HEK293 (cell line): ENCODE results near the gene CST2.
"Not testable (repeated sequence)": the region's sequence is repeated elsewhere in the genome, so short reads cannot be mapped to it uniquely, and the experiment has no call there.

Source experiments
- CTCF ChIA-PET: fragments of 350-600 bp; formaldehyde crosslinking; extraction: SDS; loops from one replicate; lab custom pipeline; 2021; ENCODE audit warnings: antibody characterized with exemption; lab: Yijun Ruan, JAX
- POLR2A ChIA-PET: fragments of 300-600 bp; formaldehyde crosslinking; extraction: SDS; loops from one replicate; lab custom pipeline; 2020; ENCODE audit warnings: antibody characterized with exemption, inconsistent platforms; lab: Yijun Ruan, JAX
- H3K27ac ChIP-seq: fragments of 200-500 bp; sonication (Bioruptor generic); 2 replicates; pipeline ENCODE4 v1.5.1; 2014; ENCODE audit warnings: low read depth, low read length, control low read depth, inconsistent platforms; ENCODE audit errors: extremely low read depth
- H3K36me3 ChIP-seq, 2 experiments: fragments of 200-500 bp in 1 of 2; sonication (Bioruptor generic) in 1 of 2; 1 replicate in 1 of 2; 2 replicates in 1 of 2; pipeline ENCODE4 v1.5.1; 2014 to 2017; ENCODE audit warnings: inconsistent platforms in 2 of 2, low read length in 2 of 2; ENCODE audit not compliant: control insufficient read depth in 2 of 2, insufficient read depth in 1 of 2
- H3K4me1 ChIP-seq: fragments of 200-500 bp; sonication (Bioruptor generic); 2 replicates; pipeline ENCODE4 v1.5.1; 2014; ENCODE audit warnings: mild to moderate bottlenecking, low read length, inconsistent platforms; ENCODE audit not compliant: control insufficient read depth, insufficient read depth
- H3K4me3 ChIP-seq: 2 replicates; pipeline ENCODE4 v1.5.1; 2011; ENCODE audit warnings: low read depth, mild to moderate bottlenecking, control low read depth, low read length, moderate library complexity
- H3K9me3 ChIP-seq: fragments of 200-500 bp; sonication (Bioruptor generic); 2 replicates; pipeline ENCODE4 v1.5.1; 2014; ENCODE audit warnings: low read depth, low read length, inconsistent platforms; ENCODE audit not compliant: control insufficient read depth, insufficient read depth
- HOXA7 ChIP-seq: sonication (generic); formaldehyde crosslinking; IDR thresholded peaks from 2 replicates; pipeline ENCODE4 v1.8.1; 2022; ENCODE audit warnings: missing genetic modification reagents, borderline replicate concordance
- PATZ1 ChIP-seq: fragments of 450-650 bp; formaldehyde crosslinking; IDR thresholded peaks from 2 replicates; pipeline ENCODE4 v1.5.1; 2016; ENCODE audit warnings: missing biosample characterization, missing genetic modification characterization
- SP7 ChIP-seq: fragments of 450-650 bp; formaldehyde crosslinking; IDR thresholded peaks from 2 replicates; pipeline ENCODE4 v1.5.1; 2016; ENCODE audit warnings: missing biosample characterization, missing genetic modification characterization
- ZBTB49 ChIP-seq: fragments of 450-650 bp; formaldehyde crosslinking; IDR thresholded peaks from 2 replicates; pipeline ENCODE4 v1.5.1; 2016; ENCODE audit warnings: missing biosample characterization, missing genetic modification characterization, low read depth
- ZFHX2 ChIP-seq: fragments of 450-650 bp; formaldehyde crosslinking; conservative IDR thresholded peaks from 2 replicates; pipeline ENCODE4 v1.5.1; 2016; ENCODE audit warnings: missing biosample characterization, missing genetic modification characterization
- ZFP69B ChIP-seq: fragments of 450-650 bp; formaldehyde crosslinking; IDR thresholded peaks from 2 replicates; pipeline ENCODE4 v1.5.1; 2016; ENCODE audit warnings: missing biosample characterization, missing genetic modification characterization
- ZNF138 ChIP-seq: fragments of 450-650 bp; formaldehyde crosslinking; IDR thresholded peaks from 2 replicates; pipeline ENCODE4 v1.5.1; 2016; ENCODE audit warnings: missing biosample characterization, missing genetic modification characterization, borderline replicate concordance
- ZNF169 ChIP-seq: fragments of 450-650 bp; formaldehyde crosslinking; IDR thresholded peaks from 2 replicates; pipeline ENCODE4 v1.5.1; 2016; ENCODE audit warnings: missing biosample characterization, missing genetic modification characterization
- ZNF335 ChIP-seq: fragments of 450-650 bp; formaldehyde crosslinking; conservative IDR thresholded peaks from 2 replicates; pipeline ENCODE4 v1.5.1; 2016; ENCODE audit warnings: missing biosample characterization, missing genetic modification characterization
- ZNF560 ChIP-seq: fragments of 450-650 bp; formaldehyde crosslinking; IDR thresholded peaks from 2 replicates; pipeline ENCODE4 v1.5.1; 2017; ENCODE audit warnings: missing biosample characterization, missing genetic modification characterization, borderline replicate concordance
- ZNF585B ChIP-seq: fragments of 450-650 bp; formaldehyde crosslinking; IDR thresholded peaks from 2 replicates; pipeline ENCODE4 v1.5.1; 2016; ENCODE audit warnings: missing biosample characterization, missing genetic modification characterization
- ZNF624 ChIP-seq: fragments of 450-650 bp; formaldehyde crosslinking; IDR thresholded peaks from 2 replicates; pipeline ENCODE4 v1.5.1; 2017; ENCODE audit warnings: missing biosample characterization, missing genetic modification characterization
- ZNF843 ChIP-seq: fragments of 450-650 bp; formaldehyde crosslinking; IDR thresholded peaks from 2 replicates; pipeline ENCODE4 v1.5.1; 2016; ENCODE audit warnings: missing biosample characterization, missing genetic modification characterization
- TF ChIP-seq, protein P1 (sequence below): fragments of 450-650 bp; formaldehyde crosslinking; IDR thresholded peaks from 2 replicates; pipeline ENCODE4 v1.5.1; 2016; ENCODE audit warnings: missing biosample characterization, missing genetic modification characterization

Gene CST2

GRCh38 chr20:23820493-23820892 is 6.0 kb downstream of the CST2 start:
- Histone ChIP-seq H3K4me3 (no peak overlapping the region), H3K4me1 (no peaks in the 10 kb centered on the region), H3K36me3 (no peaks in the 10 kb centered on the region), H3K27ac (no peak overlapping the region), H3K9me3 (no peaks in the 10 kb centered on the region)
- CTCF ChIA-PET = no interaction called here
- TF ChIP-seq HOXA7 (CRISPR knock-in tag) = no peak
- TF ChIP-seq ZNF138 (tag by site-specific recombination) = no peak
- no peak for TF ChIP-seq ZNF585B (tag by site-specific recombination)
- TF ChIP-seq ZNF624 = no peak
- TF ChIP-seq ZNF560 (tag by site-specific recombination) = no peak
- TF ChIP-seq, protein P1, sequence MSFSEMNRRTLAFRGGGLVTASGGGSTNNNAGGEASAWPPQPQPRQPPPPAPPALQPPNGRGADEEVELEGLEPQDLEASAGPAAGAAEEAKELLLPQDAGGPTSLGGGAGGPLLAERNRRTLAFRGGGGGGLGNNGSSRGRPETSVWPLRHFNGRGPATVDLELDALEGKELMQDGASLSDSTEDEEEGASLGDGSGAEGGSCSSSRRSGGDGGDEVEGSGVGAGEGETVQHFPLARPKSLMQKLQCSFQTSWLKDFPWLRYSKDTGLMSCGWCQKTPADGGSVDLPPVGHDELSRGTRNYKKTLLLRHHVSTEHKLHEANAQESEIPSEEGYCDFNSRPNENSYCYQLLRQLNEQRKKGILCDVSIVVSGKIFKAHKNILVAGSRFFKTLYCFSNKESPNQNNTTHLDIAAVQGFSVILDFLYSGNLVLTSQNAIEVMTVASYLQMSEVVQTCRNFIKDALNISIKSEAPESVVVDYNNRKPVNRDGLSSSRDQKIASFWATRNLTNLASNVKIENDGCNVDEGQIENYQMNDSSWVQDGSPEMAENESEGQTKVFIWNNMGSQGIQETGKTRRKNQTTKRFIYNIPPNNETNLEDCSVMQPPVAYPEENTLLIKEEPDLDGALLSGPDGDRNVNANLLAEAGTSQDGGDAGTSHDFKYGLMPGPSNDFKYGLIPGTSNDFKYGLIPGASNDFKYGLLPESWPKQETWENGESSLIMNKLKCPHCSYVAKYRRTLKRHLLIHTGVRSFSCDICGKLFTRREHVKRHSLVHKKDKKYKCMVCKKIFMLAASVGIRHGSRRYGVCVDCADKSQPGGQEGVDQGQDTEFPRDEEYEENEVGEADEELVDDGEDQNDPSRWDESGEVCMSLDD (tag by site-specific recombination) = no peak
- no peak for TF ChIP-seq ZFHX2
- TF ChIP-seq ZNF169 (tag by site-specific recombination) = no peak
- no peak for TF ChIP-seq ZFP69B (tag by site-specific recombination)
- no peak for TF ChIP-seq ZNF335 (tag by site-specific recombination)
- TF ChIP-seq ZNF843 (tag by site-specific recombination) = no peak
- TF ChIP-seq ZBTB49 = no peak
- TF ChIP-seq SP7 (tag by site-specific recombination) = no peak
- no peak for TF ChIP-seq PATZ1
- POLR2A ChIA-PET = no interaction called here

GRCh38 chr20:23811559-23811958 is 15.0 kb downstream of the CST2 start:
- POLR2A ChIA-PET = not testable (repeated sequence)

GRCh38 chr20:23810349-23810748 is 16.2 kb downstream of the CST2 start:
- H3K27ac ChIP-seq, H3K9me3 ChIP-seq, H3K4me1 ChIP-seq, H3K4me3 ChIP-seq, POLR2A ChIA-PET, CTCF ChIA-PET, H3K36me3 ChIP-seq: not testable (repeated sequence)

More at GRCh38 chr20:23811559-23811958, 15.0 kb downstream of the CST2 start:
- H3K27ac ChIP-seq, H3K9me3 ChIP-seq, H3K4me1 ChIP-seq, H3K4me3 ChIP-seq, CTCF ChIA-PET, H3K36me3 ChIP-seq: not testable (repeated sequence)
